B cell (primary cell): ENCODE results near the gene MUS81.

Experiments
- CTCF ChIP-seq: fragments of 200-600 bp; IDR thresholded peaks from one replicate; pipeline ENCODE4 v1.8.0; 2022; ENCODE audit warnings: antibody characterized with exemption, mild to moderate bottlenecking
- EZH2 ChIP-seq: IDR thresholded peaks from 2 replicates; pipeline ENCODE4 v1.6.1; 2012; ENCODE audit warnings: borderline replicate concordance, low read depth, mild to moderate bottlenecking, moderate library complexity, low read length; ENCODE audit not compliant: insufficient read depth, poor library complexity, severe bottlenecking

GRCh38 chr11:65879617-65880016 is 19.4 kb downstream of the MUS81 start, which contains the start of gene CTSW:
- TF ChIP-seq CTCF (no peak), EZH2 (no peak)
